ENCODE data around the gene RAB34. TPM values are rescaled to one million over a fixed set of nuclear protein-coding genes. Genes with fewer than 3 reads are reported as not detected.

Gene RAB34
- total and polyA plus RNA-seq, 9 of the 15 experiments (the other 6 are each of a cell fraction or from before 2014, with no cell fraction given): 0.07 to 3.8 (median 0.46) TPM; not detected in 1

- peak; percentile 58; the same call in 1 of the 2 replicates for TF ChIP-seq LCOR (CRISPR knock-in tag; IDR thresholded peaks at IDR 0.05)
- peak; percentile 79 for TF ChIP-seq NFIC (IDR thresholded peaks at IDR 0.05)
- no peak for TF ChIP-seq ERF (CRISPR knock-in tag; IDR thresholded peaks at IDR 0.05)
- 0 out of 4 replicates have a peak, but pooled peaks of 1 of the 2 experiments have one; percentile 18 for TF ChIP-seq HDAC1 (IDR thresholded peaks at IDR 0.05)
- 0 out of 2 replicates have a peak, but pooled peaks have one; percentile 5 for TF ChIP-seq KLF16 (IDR thresholded peaks at IDR 0.05)
- no peak for TF ChIP-seq BDP1 (IDR thresholded peaks at IDR 0.05; ENCODE audit: insufficient read depth, insufficient read length)
- TF ChIP-seq ZFPM2 (CRISPR knock-in tag; IDR thresholded peaks at IDR 0.05): no peak
- TF ChIP-seq USF2 (CRISPR knock-in tag; IDR thresholded peaks at IDR 0.05): no peak
- TF ChIP-seq PHF21A (IDR thresholded peaks at IDR 0.05; ENCODE audit: borderline replicate concordance, low read depth): no peak
- TF ChIP-seq MAZ (CRISPR knock-in tag; conservative IDR thresholded peaks at IDR 0.05 in 1 of 2, IDR thresholded peaks at IDR 0.05 in 1 of 2): peak; percentile 31 to 44; a peak in 1 of 4 replicates
- TF ChIP-seq OTX1 (CRISPR knock-in tag; IDR thresholded peaks at IDR 0.05): no peak
- TF ChIP-seq RBM14 (IDR thresholded peaks at IDR 0.05; ENCODE audit: borderline replicate concordance, insufficient read depth, low read depth, low read length): no peak
- TF ChIP-seq ZNF165 (CRISPR knock-in tag; IDR thresholded peaks at IDR 0.05; ENCODE audit: borderline replicate concordance): no peak
- TF ChIP-seq HDAC2 (IDR thresholded peaks at IDR 0.05): peak; percentile 62; the same call in 1 of the 2 replicates
- TF ChIP-seq ZNF124 (CRISPR knock-in tag; IDR thresholded peaks at IDR 0.05): no peak
- TF ChIP-seq PHTF2 (CRISPR knock-in tag; IDR thresholded peaks at IDR 0.05): no peak
- TF ChIP-seq CC2D1A (IDR thresholded peaks at IDR 0.05): no peak
- TF ChIP-seq, protein P1, sequence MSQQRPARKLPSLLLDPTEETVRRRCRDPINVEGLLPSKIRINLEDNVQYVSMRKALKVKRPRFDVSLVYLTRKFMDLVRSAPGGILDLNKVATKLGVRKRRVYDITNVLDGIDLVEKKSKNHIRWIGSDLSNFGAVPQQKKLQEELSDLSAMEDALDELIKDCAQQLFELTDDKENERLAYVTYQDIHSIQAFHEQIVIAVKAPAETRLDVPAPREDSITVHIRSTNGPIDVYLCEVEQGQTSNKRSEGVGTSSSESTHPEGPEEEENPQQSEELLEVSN (IDR thresholded peaks at IDR 0.05; ENCODE audit: borderline replicate concordance in 1 of 2, extremely low read depth in 1 of 2, insufficient read depth in 1 of 2, insufficient read length in 1 of 2, low read depth in 1 of 2, low read length in 1 of 2, poor library complexity in 1 of 2, severe bottlenecking in 1 of 2): no peak
- TF ChIP-seq ATF7 (IDR thresholded peaks at IDR 0.05): 0 out of 2 replicates have a peak, but pooled peaks have one; percentile 23
- TF ChIP-seq SMARCA4 (IDR thresholded peaks at IDR 0.05): no peak
- no peak for TF ChIP-seq NR1H2 (CRISPR knock-in tag; IDR thresholded peaks at IDR 0.05)
- TF ChIP-seq PTBP1 (IDR thresholded peaks at IDR 0.05; ENCODE audit: low read depth, low read length): no peak
- TF ChIP-seq ILF3 (IDR thresholded peaks at IDR 0.05; ENCODE audit: borderline replicate concordance): no peak
- TF ChIP-seq RBFOX2 (IDR thresholded peaks at IDR 0.05; ENCODE audit: low read depth, low read length): no peak
- TF ChIP-seq DIDO1 (tag; IDR thresholded peaks at IDR 0.05; ENCODE audit: low read depth): no peak
- peak; percentile 80 to 83 for TF ChIP-seq KDM1A (IDR thresholded peaks at IDR 0.05)
- TF ChIP-seq, protein P2, sequence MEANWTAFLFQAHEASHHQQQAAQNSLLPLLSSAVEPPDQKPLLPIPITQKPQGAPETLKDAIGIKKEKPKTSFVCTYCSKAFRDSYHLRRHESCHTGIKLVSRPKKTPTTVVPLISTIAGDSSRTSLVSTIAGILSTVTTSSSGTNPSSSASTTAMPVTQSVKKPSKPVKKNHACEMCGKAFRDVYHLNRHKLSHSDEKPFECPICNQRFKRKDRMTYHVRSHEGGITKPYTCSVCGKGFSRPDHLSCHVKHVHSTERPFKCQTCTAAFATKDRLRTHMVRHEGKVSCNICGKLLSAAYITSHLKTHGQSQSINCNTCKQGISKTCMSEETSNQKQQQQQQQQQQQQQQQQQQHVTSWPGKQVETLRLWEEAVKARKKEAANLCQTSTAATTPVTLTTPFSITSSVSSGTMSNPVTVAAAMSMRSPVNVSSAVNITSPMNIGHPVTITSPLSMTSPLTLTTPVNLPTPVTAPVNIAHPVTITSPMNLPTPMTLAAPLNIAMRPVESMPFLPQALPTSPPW (CRISPR knock-in tag; IDR thresholded peaks at IDR 0.05): peak; percentile 37; the same call in 1 of the 2 replicates
- TF ChIP-seq ZNF212 (CRISPR knock-in tag; IDR thresholded peaks at IDR 0.05): no peak
- no peak for TF ChIP-seq FOXK2 (conservative IDR thresholded peaks at IDR 0.05 in 1 of 2, IDR thresholded peaks at IDR 0.05 in 1 of 2; ENCODE audit: low read depth in 2 of 2)
Observed at GRCh38 chr17:28763804-28764266, 46.2 kb upstream of the RAB34 start (continued).
